AG04449 (cell line): ENCODE results near the gene DNAAF3.

Source experiments
- CTCF ChIA-PET: fragments of 350-600 bp; formaldehyde crosslinking; extraction: SDS; loops from one replicate; lab custom pipeline; 2021; ENCODE audit warnings: antibody characterized with exemption; lab: Yijun Ruan, JAX
- POLR2A ChIA-PET: fragments of 400-600, 350-600 bp; formaldehyde crosslinking; extraction: SDS; loops from one replicate; lab custom pipeline; 2020; ENCODE audit warnings: antibody characterized with exemption, inconsistent platforms; lab: Yijun Ruan, JAX
- DNase-seq: peaks from one replicate; pipeline ENCODE4 v3.0.0-alpha.2; 2010; ENCODE audit warnings: low read depth, low spot score
- H3K4me3 ChIP-seq: 2 replicates; pipeline ENCODE4 v1.5.1; 2011; ENCODE audit warnings: low read depth, mild to moderate bottlenecking, control low read depth, low read length
- CTCF ChIP-seq: IDR thresholded peaks from one replicate; pipeline ENCODE4 v1.5.1; 2011; ENCODE audit warnings: mild to moderate bottlenecking, moderate library complexity, low read length, control low read depth, inconsistent platforms; ENCODE audit not compliant: insufficient read depth; ENCODE audit errors: missing control alignments

DNAAF3 gene

DNA sequence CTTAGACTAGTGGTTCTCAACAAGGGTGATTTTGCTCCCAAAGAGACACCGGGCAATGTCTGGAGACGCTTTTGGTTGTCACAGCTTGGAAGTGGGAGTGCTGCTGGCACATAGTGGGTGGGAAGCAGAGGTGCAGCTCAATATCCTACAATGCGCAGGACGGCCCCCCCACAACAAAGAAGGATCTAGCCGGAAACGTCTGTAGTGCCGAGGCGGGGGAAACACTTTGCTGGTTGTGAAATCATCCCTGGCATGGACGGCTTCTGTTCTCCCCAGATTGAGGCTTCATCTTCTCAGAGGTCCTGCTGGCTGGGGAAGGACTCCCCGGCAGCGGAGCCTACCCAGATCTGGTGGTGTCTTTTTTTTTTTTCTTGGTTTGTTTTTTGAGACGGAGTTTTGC, 27.1 kb upstream of the DNAAF3 start:
- DNase-seq, result no peak
- ChIA-PET POLR2A (no interaction called here), CTCF (interaction anchor here (1.0 to 1.3 kb wide), 2 partner anchors 11 to 33 kb away, joined by 4 to 5 read pairs; no protein-coding TSS in a partner anchor)
- no peak overlapping the region for H3K4me3 ChIP-seq
- TF ChIP-seq CTCF, result no peak

GRCh38 chr19:55189403-55189835, 23.0 kb upstream of the DNAAF3 start:
- POLR2A ChIA-PET, result no interaction called here
- no peak for TF ChIP-seq CTCF
- H3K4me3 ChIP-seq, result no peak overlapping the region
- CTCF ChIA-PET, result interaction anchor here (1.3 kb wide), 1 partner anchor 442 kb away, joined by 3 read pairs; no protein-coding TSS in a partner anchor
- peak; percentile 83 for DNase-seq

GRCh38 chr19:55188625-55189024, 22.2 kb upstream of the DNAAF3 start:
- ChIA-PET CTCF (interaction anchor here (1.3 kb wide), 1 partner anchor 443 kb away, joined by 3 read pairs; no protein-coding TSS in a partner anchor), POLR2A (no interaction called here)
- DNase-seq, result no peak
- H3K4me3 ChIP-seq, result no peak overlapping the region
- TF ChIP-seq CTCF, result no peak

- CTCF ChIA-PET, result interaction anchor here (1.3 kb wide), 1 partner anchor 21 kb away, joined by 3 read pairs; no protein-coding TSS in a partner anchor
Observed at GRCh38 chr19:55186080-55186479, 19.7 kb upstream of the DNAAF3 start.

DNA sequence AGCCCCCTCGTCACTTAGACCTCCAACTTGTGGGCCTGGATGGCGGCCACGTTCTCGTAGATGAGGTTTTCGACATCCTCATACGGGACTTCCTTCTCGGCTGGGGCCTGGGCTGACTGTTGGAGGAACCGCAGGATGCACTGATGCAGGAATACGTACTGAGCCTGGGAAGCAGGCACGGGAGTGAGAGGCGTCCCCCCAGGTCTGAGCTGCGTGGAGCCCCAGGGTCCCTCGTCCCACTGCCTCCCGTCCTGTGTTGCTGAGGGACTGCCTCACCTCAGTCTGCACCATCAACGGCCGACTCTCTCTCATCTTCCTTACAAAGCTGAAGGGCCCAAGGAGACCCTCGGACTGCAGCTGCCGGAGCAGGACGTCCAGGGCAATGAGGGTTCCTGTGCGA, 15.3 kb upstream of the DNAAF3 start:
- POLR2A ChIA-PET, result no interaction called here

More at GRCh38 chr19:55186080-55186479, 19.7 kb upstream of the DNAAF3 start:
- TF ChIP-seq CTCF, result no peak
- H3K4me3 ChIP-seq, result no peak overlapping the region
- POLR2A ChIA-PET, result no interaction called here
- no peak for DNase-seq

More for the DNA sequence above, 15.3 kb upstream of the DNAAF3 start:
- H3K4me3 ChIP-seq, result no peak overlapping the region
- no peak for TF ChIP-seq CTCF
- CTCF ChIA-PET, result interaction anchor here (0.8 kb wide), 1 partner anchor 286 kb away, joined by 3 read pairs; no protein-coding TSS in a partner anchor
- DNase-seq, result no peak
